GM18526 (cell line): Measurements from ENCODE around the gene SLC22A3.

Source experiments
- POLR2A ChIP-seq: IDR thresholded peaks from 3 replicates; pipeline ENCODE4 v1.6.1; 2011; ENCODE audit not compliant: insufficient read length; ENCODE audit errors: extremely low read depth

Gene SLC22A3

DNA sequence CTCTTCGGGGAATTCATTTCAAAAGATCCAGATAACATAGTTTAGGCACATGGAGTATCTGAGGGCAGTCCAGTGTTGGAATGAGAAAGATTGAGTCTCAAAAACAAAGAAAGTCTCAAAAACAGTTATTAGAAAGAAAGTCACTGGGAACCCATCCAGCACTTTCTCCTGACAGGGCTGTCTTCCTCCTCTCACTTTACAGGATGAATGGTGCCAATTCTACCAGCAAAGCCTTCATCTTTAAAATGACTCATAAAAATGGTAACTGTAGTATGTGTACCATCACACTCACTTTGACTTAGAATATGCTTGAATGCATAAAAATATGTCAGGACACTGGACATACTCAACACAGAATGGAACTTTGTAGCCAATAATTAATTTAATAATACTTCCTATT lies 71.3 kb downstream of the SLC22A3 start:
- no peak for TF ChIP-seq POLR2A

DNA sequence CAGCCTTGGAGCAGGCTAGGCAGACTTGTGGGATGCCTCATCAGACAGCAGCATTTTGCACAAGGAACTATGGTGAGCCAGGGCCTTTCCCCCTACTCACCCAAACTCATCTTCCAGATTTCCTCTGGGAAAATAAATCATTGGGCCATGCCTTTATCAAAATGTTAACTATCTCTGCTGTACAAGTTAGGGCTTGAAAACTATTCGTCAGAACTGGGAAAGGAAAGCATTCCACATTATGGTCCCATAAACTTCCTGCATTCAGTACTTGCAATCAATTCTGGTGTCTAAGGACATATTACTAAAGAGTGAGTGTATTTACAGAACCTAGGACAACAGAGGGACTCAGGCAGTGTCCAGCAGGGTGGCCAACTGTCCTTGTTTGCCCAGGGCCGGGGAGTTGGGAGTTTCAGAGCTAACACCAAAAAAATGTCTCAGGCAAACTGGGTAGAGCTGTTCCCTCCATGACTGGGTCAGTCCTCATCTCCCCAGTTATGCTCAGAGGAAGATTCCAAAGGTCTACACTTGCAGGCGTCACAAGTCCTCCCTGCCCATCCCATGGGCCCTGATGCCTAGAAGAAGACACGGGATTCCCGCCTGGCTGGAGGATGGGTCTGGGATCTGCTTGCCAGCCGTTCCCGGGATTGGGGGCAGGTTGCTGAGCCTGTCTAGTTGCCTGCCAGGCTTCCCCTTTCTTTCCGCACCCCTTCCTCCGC lies 72.2 kb downstream of the SLC22A3 start:
- no peak for TF ChIP-seq POLR2A

DNA sequence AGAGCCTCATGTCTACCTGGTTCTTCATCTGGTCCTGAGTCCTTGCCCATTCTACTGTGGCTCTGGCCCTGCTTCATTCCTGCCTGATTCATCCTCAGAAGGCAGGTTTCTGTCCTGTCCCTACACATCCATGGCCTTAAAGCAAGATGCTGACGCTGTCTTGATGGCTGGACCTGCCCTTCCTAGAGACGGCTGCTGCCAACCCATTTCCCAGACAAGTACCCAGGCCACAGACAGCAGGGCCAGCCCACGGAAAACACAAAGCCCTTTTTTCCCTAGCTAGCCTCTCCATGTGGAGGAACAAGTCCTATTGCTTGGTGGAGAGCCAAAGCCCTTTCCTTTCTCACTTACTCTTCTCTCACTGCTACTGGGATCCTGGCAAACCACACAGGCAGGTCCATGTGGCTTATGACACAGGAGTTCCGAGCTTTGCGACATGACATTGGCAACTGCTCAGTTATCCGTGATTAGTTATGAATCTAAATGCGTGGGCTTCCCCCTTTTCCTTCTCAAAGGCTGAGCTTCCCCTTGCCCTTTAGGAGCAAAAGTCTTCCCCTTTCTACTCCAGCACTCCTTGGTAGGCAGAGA lies 72.9 kb downstream of the SLC22A3 start:
- TF ChIP-seq POLR2A = no peak

DNA sequence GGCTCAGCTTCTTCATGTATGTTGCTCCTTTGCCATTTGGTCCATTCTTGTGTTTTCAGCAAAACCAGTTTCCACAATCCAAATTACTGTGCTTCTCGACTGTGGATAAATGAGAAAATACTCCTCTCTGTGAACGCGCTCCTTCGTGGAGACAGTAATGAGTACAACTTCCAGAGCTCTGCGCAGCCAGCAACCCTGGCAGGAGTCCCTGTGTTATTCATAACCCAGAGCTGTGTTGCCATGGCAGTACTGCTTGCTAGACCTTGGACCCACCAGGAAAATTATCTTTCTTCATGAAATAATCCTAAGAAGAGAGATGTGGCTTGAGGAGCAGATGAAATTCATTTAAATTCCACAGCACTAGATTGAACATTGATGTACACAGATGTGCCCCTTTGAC lies 73.7 kb downstream of the SLC22A3 start:
- no peak for TF ChIP-seq POLR2A

GRCh38 chr6:160424256-160424655 lies 76.1 kb downstream of the SLC22A3 start:
- no peak for TF ChIP-seq POLR2A

DNA sequence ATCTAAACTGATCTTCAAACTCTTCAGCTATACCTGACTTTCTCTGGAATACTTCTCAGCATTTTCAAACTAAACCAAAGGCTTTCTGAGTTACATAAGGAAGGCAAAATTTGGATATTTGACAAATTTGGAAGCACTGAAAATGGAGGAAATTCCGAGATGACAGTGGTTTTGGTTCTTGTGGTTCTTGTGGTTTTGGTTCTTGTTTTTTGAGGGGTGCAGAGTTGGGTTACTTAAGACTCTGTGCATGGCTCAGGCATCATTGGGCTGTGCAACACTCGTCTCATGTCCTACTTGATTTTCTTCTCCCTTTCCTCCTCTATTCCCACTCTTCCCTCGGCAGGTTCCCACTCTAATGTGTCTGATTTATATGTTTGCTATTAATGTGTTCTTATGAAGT lies 78.0 kb downstream of the SLC22A3 start:
- TF ChIP-seq POLR2A = no peak

DNA sequence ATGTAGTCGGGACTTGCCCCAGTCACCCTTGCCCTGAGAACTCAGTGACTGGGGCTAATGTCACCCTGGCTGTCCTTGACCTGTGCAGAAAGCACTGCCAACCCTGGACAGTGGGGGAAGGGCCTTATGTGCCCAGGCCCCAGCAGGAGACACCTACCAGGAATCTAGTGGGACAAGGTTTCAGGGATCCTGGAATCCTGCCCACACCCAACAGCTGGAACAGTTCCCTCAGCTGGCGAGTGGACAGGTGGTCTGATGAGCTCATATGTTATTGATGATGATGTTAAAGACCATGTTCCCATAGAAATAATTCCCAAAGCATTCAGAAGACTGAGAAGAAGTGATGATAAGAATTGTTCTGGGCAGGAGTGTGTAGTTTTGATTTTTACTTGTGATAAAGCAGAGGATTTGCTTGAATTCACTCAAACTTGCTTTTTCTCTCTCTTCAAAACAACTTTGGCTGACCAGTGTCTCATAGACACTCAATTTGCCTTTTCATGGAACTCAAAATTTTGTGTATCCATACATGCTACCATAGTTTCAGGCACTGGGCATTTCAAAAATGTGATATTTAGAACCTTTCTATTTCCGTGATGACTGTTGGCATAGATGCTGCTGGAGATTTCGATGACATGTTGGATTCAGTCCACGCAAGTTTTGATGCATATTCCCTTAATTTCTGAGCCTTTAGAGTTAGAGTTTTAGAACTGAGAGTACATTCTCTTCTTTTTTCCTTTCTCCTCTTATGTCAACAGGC lies 79.3 kb downstream of the SLC22A3 start:
- no peak for TF ChIP-seq POLR2A

GRCh38 chr6:160428069-160428430 lies 79.9 kb downstream of the SLC22A3 start:
- no peak for TF ChIP-seq POLR2A

GRCh38 chr6:160428818-160429619 lies 80.8 kb downstream of the SLC22A3 start:
- no peak for TF ChIP-seq POLR2A

DNA sequence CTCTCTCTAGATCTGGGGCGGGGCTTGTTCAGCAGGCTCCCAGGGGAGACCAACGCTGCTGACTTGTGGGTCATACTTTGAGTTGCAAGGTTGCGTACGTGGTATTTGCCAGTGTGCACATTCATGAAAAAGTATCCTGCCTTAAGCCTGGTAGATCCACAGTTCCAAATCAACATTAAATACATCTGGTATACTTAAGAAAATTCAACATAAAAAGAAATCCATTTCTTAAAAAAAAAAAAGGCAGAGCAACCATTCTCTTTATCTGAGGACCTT lies 81.4 kb downstream of the SLC22A3 start:
- no peak for TF ChIP-seq POLR2A

DNA sequence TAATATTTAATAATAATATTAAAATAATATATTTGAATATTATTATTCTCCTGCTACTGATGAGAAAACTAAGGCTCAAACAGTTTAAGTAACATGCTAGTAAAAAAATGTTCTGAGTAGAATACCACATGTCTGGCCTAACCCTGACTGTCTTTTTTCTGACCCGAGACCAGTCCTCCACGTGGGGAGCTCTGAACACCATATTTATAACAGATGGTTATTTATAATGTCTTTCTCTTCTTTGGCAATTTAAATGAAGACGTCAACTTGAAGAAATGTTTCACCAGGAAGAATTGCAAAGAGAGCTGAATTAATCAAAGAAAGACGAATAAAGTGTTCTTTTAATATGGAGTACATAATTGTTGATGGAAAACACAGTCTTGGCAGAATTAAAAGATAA lies 82.0 kb downstream of the SLC22A3 start:
- TF ChIP-seq POLR2A = no peak

- TF ChIP-seq POLR2A = no peak
Measured at GRCh38 chr6:160430751-160431150, 82.6 kb downstream of the SLC22A3 start.

DNA sequence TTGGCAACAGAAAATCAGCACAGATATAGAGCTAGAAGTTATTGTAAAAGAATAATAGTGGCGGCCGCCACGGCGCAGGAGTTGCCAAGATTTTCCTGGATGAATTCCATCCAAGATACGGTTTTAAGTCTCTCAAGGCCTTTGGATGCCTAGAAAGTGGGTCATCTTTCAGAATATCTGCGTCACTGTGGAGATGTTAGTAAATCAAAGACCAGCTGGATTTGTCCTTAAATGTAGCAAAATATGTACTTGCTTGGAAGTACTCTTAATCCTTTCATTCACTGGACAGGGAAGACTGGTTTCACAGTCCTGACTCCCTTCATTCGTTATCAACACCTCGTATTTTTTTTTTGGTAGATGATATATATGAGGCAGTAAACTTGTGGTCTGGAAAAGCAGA lies 83.0 kb downstream of the SLC22A3 start:
- no peak for TF ChIP-seq POLR2A

DNA sequence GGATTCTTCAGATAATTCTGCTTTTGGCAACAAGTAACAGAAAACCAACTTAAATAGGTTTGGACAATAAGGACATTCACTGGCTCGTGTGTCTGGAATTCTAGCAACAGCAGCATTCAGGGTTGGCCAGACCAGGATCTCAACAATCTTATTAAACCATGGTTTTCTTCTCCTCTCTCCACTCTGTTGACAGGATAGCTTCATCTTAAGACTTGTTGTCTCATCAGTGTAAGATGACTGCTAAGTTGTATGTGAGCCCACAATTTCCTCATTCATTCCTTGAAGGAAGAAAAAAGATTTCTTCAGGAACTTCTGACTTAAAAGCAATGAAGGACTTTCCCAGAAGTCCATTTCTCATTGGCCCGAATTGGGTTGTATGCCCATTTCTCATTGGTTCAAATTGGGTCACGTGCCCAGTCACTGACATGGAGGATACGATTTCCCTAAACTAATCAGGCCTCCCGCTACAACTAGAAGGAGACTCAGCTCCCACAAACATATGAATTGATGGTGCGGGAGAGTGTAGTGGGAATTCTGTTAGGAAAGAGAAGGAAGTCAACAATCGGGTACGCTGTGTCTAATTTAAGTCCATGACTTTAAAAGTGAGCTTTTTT lies 83.7 kb downstream of the SLC22A3 start:
- TF ChIP-seq POLR2A = no peak

DNA sequence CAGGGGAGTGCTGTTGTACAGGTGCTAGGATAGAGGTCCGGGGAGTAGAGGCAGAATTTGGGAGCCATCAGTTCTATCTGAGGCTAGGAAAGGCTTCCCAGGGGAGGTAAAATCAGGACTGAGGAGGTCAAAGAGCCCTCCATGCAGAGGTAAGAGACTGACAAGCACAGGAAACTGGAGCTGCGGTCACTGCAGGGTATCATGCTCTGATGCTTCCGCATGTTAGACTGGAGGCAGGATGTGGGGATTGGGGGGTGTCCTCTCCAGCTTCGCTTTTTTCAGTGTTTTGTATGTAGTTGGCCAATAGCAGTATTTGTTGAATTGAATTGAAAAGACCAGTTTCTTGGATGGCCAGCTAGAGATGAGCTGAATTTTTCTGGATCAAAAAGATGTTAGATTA lies 87.8 kb downstream of the SLC22A3 start:
- TF ChIP-seq POLR2A = no peak
